ENCODE data around the gene MYL10.

GRCh38 chr7:101628522-101628921, 574 bp downstream of the MYL10 start:
- TF ChIP-seq SUZ12 (IDR thresholded peaks at IDR 0.05; ENCODE audit: unreplicated experiment) = no peak
- no peak for TF ChIP-seq RAD51 (IDR thresholded peaks at IDR 0.05)
- TF ChIP-seq ESRRA (IDR thresholded peaks at IDR 0.05; ENCODE audit: low read length) = no peak
- TF ChIP-seq, protein P1, sequence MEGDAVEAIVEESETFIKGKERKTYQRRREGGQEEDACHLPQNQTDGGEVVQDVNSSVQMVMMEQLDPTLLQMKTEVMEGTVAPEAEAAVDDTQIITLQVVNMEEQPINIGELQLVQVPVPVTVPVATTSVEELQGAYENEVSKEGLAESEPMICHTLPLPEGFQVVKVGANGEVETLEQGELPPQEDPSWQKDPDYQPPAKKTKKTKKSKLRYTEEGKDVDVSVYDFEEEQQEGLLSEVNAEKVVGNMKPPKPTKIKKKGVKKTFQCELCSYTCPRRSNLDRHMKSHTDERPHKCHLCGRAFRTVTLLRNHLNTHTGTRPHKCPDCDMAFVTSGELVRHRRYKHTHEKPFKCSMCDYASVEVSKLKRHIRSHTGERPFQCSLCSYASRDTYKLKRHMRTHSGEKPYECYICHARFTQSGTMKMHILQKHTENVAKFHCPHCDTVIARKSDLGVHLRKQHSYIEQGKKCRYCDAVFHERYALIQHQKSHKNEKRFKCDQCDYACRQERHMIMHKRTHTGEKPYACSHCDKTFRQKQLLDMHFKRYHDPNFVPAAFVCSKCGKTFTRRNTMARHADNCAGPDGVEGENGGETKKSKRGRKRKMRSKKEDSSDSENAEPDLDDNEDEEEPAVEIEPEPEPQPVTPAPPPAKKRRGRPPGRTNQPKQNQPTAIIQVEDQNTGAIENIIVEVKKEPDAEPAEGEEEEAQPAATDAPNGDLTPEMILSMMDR (IDR thresholded peaks at IDR 0.05 in 2 of 3, conservative IDR thresholded peaks at IDR 0.05 in 1 of 3; ENCODE audit: control insufficient read depth in 2 of 3, extremely low read depth in 1 of 3, insufficient read depth in 1 of 3, low read depth in 3 of 3, low read length in 3 of 3) = no peak
- no peak for TF ChIP-seq EZH2 (IDR thresholded peaks at IDR 0.05; ENCODE audit: borderline replicate concordance, control insufficient read depth, low read depth, low read length)
- TF ChIP-seq BCL3 (IDR thresholded peaks at IDR 0.05; ENCODE audit: borderline replicate concordance, insufficient read depth, low read depth, low read length, poor library complexity, severe bottlenecking) = no peak
- TF ChIP-seq POLR2AphosphoS5 (IDR thresholded peaks at IDR 0.05; ENCODE audit: low read length) = no peak
- TF ChIP-seq DPF2 (IDR thresholded peaks at IDR 0.05) = no peak
- no peak for TF ChIP-seq POLR2A (IDR thresholded peaks at IDR 0.05; ENCODE audit: low read depth, low read length)
- TF ChIP-seq, protein P2, sequence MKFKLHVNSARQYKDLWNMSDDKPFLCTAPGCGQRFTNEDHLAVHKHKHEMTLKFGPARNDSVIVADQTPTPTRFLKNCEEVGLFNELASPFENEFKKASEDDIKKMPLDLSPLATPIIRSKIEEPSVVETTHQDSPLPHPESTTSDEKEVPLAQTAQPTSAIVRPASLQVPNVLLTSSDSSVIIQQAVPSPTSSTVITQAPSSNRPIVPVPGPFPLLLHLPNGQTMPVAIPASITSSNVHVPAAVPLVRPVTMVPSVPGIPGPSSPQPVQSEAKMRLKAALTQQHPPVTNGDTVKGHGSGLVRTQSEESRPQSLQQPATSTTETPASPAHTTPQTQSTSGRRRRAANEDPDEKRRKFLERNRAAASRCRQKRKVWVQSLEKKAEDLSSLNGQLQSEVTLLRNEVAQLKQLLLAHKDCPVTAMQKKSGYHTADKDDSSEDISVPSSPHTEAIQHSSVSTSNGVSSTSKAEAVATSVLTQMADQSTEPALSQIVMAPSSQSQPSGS (IDR thresholded peaks at IDR 0.05; ENCODE audit: low read length) = no peak
- no peak for TF ChIP-seq BRCA1 (IDR thresholded peaks at IDR 0.05; ENCODE audit: low read depth, low read length)
- no peak for TF ChIP-seq EP300 (IDR thresholded peaks at IDR 0.05; ENCODE audit: borderline replicate concordance in 1 of 2, control insufficient read depth in 1 of 2, low read depth in 2 of 2, low read length in 2 of 2)
